Lower leg skin (tissue), 4 donors: ENCODE results near the gene ODF4. TPM values are rescaled to one million over a fixed set of nuclear protein-coding genes. Genes with fewer than 3 reads are reported as not detected.

Experiments
- DNase-seq, 2 donors: peaks; one replicate each; pipeline ENCODE4 v3.0.0-alpha.2; 2019; ENCODE audit warnings: low spot score in 2 of 2
- H3K4me3 ChIP-seq: fragments of 200-600 bp; sonication (generic); 2 replicates; pipeline ENCODE4 v1.5.1; 2017; ENCODE audit warnings: mild to moderate bottlenecking, low read depth; ENCODE audit not compliant: poor library complexity, severe bottlenecking
- CTCF ChIP-seq, 3 donors: fragments of 450-650 bp; IDR thresholded peaks; one replicate each; pipeline ENCODE4 v1.5.1; 2016; ENCODE audit warnings: antibody characterized with exemption in 3 of 3, mild to moderate bottlenecking in 3 of 3, moderate library complexity in 2 of 3
- POLR2A ChIP-seq, 2 donors: fragments of 450-650 bp; IDR thresholded peaks; one replicate each; pipeline ENCODE4 v1.6.1; 2016 to 2017; ENCODE audit warnings: antibody characterized with exemption in 2 of 2, mild to moderate bottlenecking in 1 of 2, moderate library complexity in 1 of 2
- WGBS, 2 donors: methylation state at CpG; one replicate each; pipeline ENCODE4 v1.1.5; 2018; 5-methylcytosine and 5-hydroxymethylcytosine counted together
- intact Hi-C: fragments of 100-400 bp; cut with DNase I; formaldehyde crosslinking; loops from one replicate; pipeline ENCODE4 v1.15.0; 2023; ENCODE audit warnings: low total_unique reads
- total RNA-seq, 4 donors: library from RNA; depleted of rRNA; stranded (reverse); fragments of >200 nt; gene quantifications; one replicate each; pipeline ENCODE4 v1.1.0, GENCODE V29; 2016

Gene ODF4
- total RNA-seq, 4 donors from 2014 or later, result not detected

DNA sequence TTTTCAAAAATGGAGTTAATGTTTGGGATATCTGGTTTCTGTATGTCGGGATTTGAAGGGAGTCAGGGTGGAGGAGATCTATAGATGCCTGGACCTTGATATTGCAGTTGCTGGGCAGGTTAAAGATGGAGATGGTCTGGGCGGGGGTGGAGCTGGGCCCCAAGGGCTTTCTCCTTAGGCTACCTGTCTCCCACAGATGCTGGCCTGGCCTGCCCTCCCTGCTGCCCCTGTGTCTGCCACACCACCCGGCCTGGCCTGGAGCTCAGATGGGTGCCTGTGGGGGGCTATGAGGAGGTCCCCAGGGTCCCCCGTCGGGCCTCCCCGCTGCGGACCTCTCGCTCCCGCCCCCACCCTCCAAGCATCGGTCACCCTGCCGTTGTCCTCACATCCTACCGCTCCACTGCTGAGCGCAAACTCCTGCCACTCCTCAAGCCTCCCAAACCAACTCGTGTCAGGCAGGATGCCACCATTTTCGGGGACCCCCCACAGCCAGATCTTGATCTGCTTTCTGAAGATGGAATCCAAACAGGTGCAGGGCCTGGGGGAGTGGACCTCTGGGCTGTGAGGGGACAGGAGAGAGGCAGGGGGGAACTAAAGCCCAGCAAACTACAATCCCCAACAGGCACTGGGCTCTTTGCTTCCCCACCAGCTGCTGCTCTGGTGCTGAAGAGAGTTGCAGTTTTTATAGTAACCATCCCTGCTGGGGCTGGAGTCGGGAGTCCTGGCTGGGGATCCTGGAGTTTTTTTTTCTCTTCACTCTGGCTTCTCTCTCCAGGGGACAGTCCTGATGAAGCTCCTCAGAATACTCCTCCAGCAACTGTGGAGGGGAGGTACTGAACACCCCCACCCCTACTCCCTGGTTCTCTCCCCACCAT lies 26.7 kb upstream of the ODF4 start:
- no peak for DNase-seq
- H3K4me3 ChIP-seq, result no peak overlapping the region
- intact Hi-C loops, result no loop called here
- TF ChIP-seq CTCF (IDR thresholded peaks at IDR 0.05) (no peak), POLR2A (IDR thresholded peaks at IDR 0.05) (no peak)
- WGBS, 2 donors, result 68 to 78% methylated on average over 16 of the region's 16 CpGs

- DNase-seq, result no peak
- 29% methylated on average over 28 to 29 of the region's 29 CpGs for WGBS, 2 donors
- TF ChIP-seq POLR2A (IDR thresholded peaks at IDR 0.05), result no peak
- no peak for TF ChIP-seq CTCF (IDR thresholded peaks at IDR 0.05)
- H3K4me3 ChIP-seq, result no peak overlapping the region
- intact Hi-C loops, result no loop called here
These were observed 24.6 kb upstream of the ODF4 start for GRCh38 chr17:8314797-8315763.

- H3K4me3 ChIP-seq, result no peak overlapping the region
- WGBS, 2 donors, result 34 to 38% methylated on average over 18 to 21 of the region's 26 CpGs
- intact Hi-C loops, result no loop called here
- no peak for DNase-seq
- TF ChIP-seq CTCF (IDR thresholded peaks at IDR 0.05), result no peak
- TF ChIP-seq POLR2A (IDR thresholded peaks at IDR 0.05), result no peak
These were observed 23.8 kb upstream of the ODF4 start for GRCh38 chr17:8315764-8316217.

DNA sequence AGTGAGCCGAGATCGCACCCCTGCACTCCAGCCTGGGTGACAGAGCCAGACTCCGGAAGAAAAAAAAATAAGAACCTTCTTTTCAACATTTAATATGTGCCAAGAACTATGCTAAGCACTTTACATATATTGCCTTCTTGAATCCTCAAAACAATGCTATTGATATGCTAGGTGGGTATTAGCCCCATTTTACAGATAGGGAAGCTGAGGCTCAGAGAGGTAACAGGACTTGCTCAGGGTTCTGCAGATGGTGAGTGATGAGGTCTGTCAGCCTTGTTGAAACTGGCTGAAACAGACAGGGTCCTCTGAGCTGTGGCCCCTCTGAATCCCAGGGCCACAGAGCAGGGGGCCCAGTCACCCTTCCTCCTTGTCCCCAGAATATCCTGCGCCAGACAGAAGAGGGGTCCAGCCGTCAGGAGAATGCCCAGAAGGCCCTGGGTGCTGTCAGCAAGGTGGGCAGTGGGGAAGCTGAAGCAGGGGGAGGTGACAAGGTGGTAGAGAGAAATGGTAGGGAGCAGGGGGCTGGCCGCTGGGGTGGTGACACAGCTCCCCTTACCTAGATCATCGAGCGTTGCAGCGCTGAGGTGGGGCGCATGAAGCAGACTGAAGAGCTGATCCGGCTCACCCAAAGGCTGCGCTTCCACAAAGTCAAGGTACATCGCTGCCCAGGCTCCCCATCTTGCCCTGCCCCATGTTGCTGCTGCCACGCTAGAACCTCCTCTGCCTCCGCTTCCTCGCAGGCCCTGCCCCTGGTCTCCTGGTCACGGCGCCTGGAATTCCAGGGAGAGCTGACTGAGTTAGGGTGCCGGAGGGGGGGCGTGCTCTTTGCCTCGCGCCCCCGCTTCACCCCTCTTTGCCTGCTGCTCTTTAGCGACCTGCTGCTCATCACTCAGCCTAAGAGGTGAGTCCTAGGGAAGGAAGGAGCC lies 21.4 kb upstream of the ODF4 start:
- TF ChIP-seq POLR2A (IDR thresholded peaks at IDR 0.05) (no peak), CTCF (IDR thresholded peaks at IDR 0.05) (no peak)
- 75 to 79% methylated on average over 24 of the region's 24 CpGs for WGBS, 2 donors
- intact Hi-C loops, result no loop called here
- no peak overlapping the region for H3K4me3 ChIP-seq
- DNase-seq, result no peak

GRCh38 chr17:8320262-8320661 lies 19.4 kb upstream of the ODF4 start:
- H3K4me3 ChIP-seq, result no peak overlapping the region
- intact Hi-C loops, result no loop called here
- 76 to 81% methylated on average over 4 of the region's 4 CpGs for WGBS, 2 donors
- TF ChIP-seq POLR2A (IDR thresholded peaks at IDR 0.05) (no peak), CTCF (IDR thresholded peaks at IDR 0.05) (no peak)
- no peak for DNase-seq
